GM21529 (cell line): ENCODE measurements around the gene MAIP1.

Experiments used
- ATAC-seq: cut with Tn5 transposase; IDR thresholded peaks from one replicate; pipeline ENCODE4 v1.9.1; 2021; ENCODE audit not compliant: unreplicated experiment

The MAIP1 gene

DNA sequence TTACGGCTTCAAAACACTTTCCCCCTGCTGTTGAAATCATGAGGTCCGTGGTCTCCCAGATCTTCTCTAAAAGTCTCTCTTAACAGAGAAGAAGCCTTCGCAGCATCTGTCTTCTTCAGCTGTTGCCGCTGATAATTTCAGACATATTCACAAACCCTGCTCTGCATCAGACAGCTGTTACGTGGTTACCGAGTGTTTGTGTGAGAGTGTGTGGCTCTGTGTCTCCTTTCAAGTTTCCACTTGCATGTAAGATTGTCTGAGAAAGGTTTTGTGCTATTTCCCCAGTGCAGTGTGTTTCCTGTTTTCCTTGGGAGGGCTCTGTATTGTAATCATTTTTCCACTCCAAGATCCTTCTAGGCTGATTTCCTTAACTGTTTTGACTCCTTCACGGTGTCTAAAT is 32.8 kb downstream of the MAIP1 start:
- ATAC-seq = no peak

DNA sequence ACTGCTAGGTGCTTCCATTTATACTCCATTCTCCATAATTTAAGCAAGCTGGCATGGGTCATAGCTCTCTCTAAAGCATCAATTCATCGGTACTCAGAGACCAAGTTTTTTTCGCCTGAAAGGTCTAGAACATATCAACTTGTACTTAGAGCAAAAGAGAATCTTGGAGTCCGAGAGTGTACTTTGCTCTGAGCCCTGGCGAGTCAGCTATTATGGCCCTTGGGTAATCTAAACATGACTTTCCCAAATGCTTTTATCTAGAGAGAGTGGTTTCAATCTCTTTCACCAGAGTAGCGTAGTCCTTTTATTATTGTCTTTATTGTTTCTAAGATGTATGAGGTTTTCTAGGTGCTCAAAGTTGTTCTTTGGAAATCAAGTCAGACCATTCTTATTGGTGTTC is 34.4 kb downstream of the MAIP1 start:
- ATAC-seq = no peak

DNA sequence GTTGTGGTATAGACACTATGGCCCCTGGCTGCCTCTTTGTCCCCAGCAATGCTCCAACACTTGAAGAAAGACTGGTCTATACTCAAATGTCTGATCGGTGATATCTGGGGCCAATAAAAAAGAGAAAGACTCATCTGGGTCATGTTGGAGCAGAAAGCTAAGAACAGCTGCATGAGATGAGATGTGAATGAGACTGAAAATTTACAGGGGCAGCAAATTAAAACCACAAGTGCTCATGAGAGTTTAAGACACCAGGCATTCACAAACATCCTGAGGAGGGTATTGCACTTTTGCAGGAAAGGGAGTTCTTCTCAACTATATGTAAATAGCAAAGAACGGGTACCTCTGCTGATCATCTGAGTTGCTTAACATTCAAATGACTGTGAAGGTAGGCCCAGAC is 36.3 kb downstream of the MAIP1 start:
- ATAC-seq = no peak

DNA sequence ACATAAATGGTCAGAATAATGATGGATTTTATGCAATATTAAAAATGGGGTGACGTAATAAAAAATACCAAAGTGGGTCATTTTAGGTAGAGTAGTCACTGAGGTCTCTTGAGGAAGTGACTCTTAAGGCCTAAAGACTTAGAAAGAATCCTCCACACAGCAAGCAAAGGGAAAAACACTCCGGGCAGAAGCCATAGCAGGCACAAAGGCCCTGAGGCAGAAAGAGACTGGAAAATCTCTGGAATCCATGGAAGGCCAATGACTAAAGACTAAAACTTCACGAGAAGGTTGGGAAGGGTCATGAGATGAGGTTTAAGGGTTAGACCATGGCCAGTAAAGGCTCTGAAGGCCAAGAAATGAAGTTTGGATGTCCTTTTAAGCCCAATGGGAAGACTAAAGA is 36.9 kb downstream of the MAIP1 start:
- ATAC-seq = no peak

DNA sequence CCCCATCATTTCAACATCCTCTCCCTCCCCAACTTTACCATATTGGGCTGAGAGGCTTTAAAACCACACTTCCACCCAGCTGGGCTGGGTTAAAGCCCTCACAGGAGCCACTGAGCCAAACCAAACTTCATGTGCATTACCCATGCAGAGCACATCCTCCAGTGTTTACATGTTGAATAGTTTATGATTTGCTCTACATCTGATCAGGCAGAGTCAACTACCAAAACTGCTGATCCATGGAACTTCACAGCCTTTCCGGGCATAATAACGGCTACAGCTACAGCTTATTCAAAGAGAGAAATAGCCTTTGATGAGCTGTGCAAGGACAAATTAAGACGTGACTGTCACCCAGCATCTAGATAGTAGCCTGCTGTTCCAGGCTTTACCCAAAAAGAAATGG is 39.0 kb downstream of the MAIP1 start:
- no peak for ATAC-seq

DNA sequence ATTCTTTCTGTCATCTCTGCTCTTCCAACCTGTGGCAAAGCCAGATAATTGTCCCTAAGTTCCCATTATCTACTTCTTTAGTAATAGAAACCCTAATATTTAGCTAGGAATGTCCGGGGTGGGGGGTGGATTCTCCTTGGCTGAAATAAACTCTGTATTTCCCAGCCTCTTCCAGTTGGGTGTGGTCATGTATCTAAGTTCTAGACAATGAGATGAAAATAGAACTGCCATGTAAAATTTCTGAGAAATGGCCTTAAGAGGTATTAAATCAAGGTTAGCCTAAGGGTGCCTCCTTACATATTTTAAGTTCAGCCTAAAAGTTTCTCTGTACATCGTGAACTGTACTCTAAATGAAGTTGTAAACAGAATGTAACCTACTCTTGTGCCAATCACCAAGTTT is 39.5 kb downstream of the MAIP1 start:
- ATAC-seq = no peak

DNA sequence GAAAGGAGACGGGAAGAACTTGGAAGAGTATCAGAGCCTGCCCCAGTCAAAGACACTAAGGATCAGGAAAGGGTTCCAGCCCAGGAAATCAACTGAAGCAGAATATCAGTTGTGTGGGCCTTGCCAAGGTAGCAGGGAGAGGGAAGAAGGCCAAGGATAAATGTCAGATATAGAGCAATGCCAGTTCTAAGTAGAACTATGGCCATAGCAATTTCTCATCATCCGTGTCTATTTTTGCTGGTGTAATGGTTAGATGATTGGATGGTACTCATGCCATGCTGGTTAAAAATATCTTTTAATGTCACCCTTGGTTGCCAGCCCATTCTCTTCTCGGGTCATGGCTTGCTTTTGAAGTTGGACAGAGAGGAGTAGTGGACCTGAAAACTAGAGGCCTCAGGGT is 41.9 kb downstream of the MAIP1 start:
- no peak for ATAC-seq

DNA sequence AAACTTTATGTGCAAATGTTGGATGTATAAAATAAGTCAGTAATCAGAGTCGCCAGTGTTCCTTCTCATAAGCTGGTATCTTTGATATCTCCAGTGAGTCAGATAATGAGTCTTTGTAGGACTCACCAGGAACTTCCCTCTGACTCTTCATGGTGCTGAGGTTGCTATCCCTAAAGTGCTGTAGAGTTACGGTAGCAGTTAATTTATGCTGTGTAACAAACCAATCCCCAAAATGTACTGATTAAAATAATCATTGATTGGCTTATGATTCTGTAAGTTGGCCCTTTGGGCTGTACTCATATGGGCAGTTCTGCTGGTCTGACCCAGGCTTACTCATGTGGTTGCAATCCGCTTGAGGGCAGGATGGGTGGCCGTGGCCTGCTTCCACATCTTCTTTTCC is 43.8 kb downstream of the MAIP1 start:
- no peak for ATAC-seq

DNA sequence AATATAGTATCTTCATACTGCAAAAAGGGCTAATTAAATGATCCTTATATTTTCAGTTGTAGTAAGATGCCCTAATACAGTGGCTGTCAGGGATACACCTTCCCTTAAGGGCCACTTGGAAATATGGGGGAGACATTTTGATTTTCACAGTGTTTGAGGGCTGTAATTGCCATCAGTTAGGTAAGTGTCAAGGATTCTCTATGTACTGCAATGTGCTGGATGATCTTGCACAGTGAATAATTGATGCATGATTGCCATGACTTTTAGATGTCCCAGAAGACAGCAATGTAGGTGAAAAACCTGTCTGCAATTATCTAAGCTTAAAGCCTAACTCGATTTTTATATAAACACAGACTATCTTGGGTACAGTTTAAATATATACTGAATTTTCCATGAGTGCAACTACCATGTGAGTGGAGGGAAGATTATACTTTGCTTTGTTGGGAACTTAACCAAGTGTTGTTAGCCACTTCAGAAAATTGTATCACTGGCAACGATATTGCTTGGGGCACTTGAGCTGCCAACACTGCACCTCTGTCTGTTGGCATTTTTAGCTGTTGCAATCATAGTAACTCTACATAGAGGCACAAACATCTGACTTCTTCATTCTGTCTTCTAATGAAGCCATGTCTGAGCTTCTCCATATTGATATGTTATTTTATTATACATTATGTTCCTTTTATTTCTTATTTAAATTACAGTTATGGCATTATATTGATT is 45.2 kb downstream of the MAIP1 start:
- no peak for ATAC-seq

DNA sequence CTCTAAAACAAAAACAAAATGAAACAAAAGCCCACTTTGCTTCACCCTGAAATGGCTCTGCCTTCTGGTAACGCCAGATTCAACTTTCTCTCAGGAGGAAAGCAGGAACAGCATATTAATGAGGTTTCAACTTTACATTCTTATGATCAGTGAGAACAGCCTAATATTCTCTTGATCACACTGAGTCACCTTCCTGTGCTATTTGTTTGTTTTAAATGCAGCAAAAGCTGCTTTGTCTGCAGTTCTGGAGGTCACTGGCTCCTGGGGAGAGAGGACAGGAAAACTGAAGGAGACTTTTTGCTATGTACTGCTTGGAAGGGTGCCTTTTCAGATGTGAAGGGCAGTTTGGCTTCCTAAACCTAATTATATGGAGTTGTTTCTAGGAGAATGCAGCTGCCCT is 48.1 kb downstream of the MAIP1 start:
- ATAC-seq = no peak

DNA sequence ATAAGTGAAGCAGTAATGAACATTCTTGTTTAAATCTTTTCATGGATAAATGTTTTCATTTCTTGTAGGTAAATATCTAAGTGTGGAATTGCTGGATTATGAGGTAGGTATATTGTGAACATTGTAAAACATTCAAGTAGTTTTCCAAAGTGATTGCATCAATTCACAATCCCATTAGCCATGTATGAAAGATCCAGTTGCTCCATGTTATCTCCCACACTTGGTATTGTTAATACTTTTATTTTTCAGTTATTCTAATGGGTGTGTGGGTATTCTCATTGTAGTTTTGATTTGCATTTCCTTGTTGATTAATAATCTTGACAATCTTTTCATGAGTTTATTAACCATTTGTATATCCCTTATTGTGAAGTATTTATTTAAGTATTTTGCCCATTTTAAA is 50.3 kb downstream of the MAIP1 start:
- ATAC-seq = no peak

DNA sequence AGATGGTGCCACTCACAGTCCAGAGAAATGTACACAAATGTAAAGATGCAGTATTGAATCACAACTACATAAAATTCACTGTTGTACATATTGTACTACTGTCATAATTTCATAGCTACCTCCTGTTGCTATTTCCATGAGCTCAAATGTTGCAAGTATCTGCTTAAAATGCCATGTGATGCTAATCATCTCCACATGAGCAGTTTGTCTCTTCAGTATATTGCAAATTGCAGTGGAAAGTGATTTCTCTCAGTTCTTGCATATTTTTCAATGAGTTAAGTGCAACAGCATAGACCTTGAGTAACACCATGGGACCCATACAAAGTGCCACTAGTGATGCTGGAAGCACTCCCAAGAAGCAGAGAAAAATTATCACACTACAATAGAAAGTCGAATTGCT is 51.9 kb downstream of the MAIP1 start:
- ATAC-seq = no peak

DNA sequence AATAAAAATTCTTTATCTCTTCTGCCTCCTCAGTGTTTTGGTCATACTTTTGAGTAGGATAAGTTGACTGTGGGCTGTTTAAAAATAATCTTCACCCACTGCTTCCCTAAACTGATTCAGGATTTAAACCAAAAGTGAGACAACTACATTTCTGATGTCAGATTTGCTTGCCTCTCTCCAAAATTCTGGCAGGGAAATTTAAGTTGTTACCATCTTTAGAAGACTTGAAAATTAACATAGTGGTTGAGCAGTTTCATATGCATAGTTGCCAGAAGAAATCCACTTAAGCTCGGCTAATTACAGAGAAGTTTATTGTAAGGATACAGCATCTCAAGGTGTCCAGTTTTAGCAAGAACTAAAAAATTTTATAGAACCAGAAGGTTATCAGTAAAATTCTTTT is 57.0 kb downstream of the MAIP1 start:
- ATAC-seq = no peak
